K562 (cell line): Measurements from ENCODE around the gene SRPK1. TPM values are rescaled to one million over a fixed set of nuclear protein-coding genes. Genes with fewer than 3 reads are reported as not detected.

Source experiments
- ATAC-seq: fragments of 200-7000 bp; cut with Tn5 transposase; 3 replicates; pipeline ENCODE4 v1.9.1; 2020; ENCODE audit warnings: moderate library complexity
- BruUV-seq: library from RNA; stranded (reverse); fragments of 400-500 nt; replicated peaks from 2 replicates; lab custom pipeline; 2021; lab: Mats Ljungman, UMichigan
- CTCF ChIA-PET: fragments of 300-600 bp; formaldehyde crosslinking; extraction: SDS; loops from one replicate; lab custom pipeline; 2021; ENCODE audit warnings: low intra/inter-chr PET ratio; lab: Yijun Ruan, JAX
- POLR2A ChIA-PET: fragments of 300-600, 350-650 bp; sonication (Branson Sonifier 250); formaldehyde crosslinking; extraction: SDS; loops from one replicate; lab custom pipeline; 2021; ENCODE audit warnings: antibody characterized with exemption, inconsistent platforms; lab: Yijun Ruan, JAX
- DNase-seq, 4 experiments: peaks; one replicate each; pipeline versions ENCODE4 v3.0.0 to v3.0.0-alpha.2; 2011 to 2018; ENCODE audit warnings: low spot score in 3 of 4, mixed read lengths in 3 of 4; ENCODE audit errors: extremely low read depth in 1 of 4
- FAIRE-seq: peaks from 2 replicates; lab custom pipeline; 2011; peaks lifted over from hg19 to GRCh38; lab: Jason Lieb, UNC
- H2AFZ ChIP-seq: 2 replicates; pipeline ENCODE4 v1.6.0; 2011; ENCODE audit warnings: low read depth, low read length, control low read depth, inconsistent platforms
- H3K27ac ChIP-seq: fragments of 200-600 bp; 3 replicates; pipeline ENCODE4 v1.8.0; 2011; ENCODE audit warnings: low read depth, mild to moderate bottlenecking, control low read depth, inconsistent platforms, low read length, moderate library complexity, mixed read lengths; ENCODE audit errors: extremely low read depth
- H3K27me3 ChIP-seq, 2 experiments: fragments of 300-600 bp in 1 of 2; 2 replicates in 1 of 2; 3 replicates in 1 of 2; pipeline versions ENCODE4 v1.6.0 to v1.8.0; 2011; ENCODE audit warnings: inconsistent platforms in 2 of 2, low read length in 2 of 2, mild to moderate bottlenecking in 1 of 2, mixed read lengths in 1 of 2, moderate library complexity in 1 of 2; ENCODE audit not compliant: control insufficient read depth in 2 of 2, insufficient read depth in 2 of 2
- H3K36me3 ChIP-seq: fragments of 300-600 bp; 3 replicates; pipeline ENCODE4 v1.8.0; 2011; ENCODE audit warnings: mild to moderate bottlenecking, low read length, inconsistent platforms; ENCODE audit not compliant: control insufficient read depth, insufficient read depth
- H3K4me1 ChIP-seq, 2 experiments: fragments of 200-600 bp in 1 of 2; replicated peaks in 1 of 2; 2 replicates in 1 of 2; 3 replicates in 1 of 2; pipeline versions ENCODE4 v1.5.1 to v1.8.0; 2011; ENCODE audit warnings: inconsistent platforms in 2 of 2, low read length in 2 of 2, mild to moderate bottlenecking in 1 of 2, mixed read lengths in 1 of 2, moderate library complexity in 1 of 2; ENCODE audit not compliant: control insufficient read depth in 2 of 2, insufficient read depth in 2 of 2
- H3K4me2 ChIP-seq: 2 replicates; pipeline ENCODE4 v1.6.1; 2011; ENCODE audit warnings: low read length, control low read depth, inconsistent platforms, mixed read lengths; ENCODE audit not compliant: insufficient read depth
- H3K4me3 ChIP-seq: fragments of 200-600 bp; sonication (generic), shearing (Covaris generic); 2 replicates; pipeline ENCODE4 v1.5.1; 2016; ENCODE audit warnings: control low read depth, inconsistent platforms
- H3K79me2 ChIP-seq: fragments of 200-600 bp; 3 replicates; pipeline ENCODE4 v1.8.0; 2011; ENCODE audit warnings: low read length, inconsistent platforms; ENCODE audit not compliant: control insufficient read depth, insufficient read depth
- H3K9ac ChIP-seq, 2 experiments: 2 replicates each; pipeline versions ENCODE4 v1.6.0 to v1.6.1; 2011; ENCODE audit warnings: low read depth in 2 of 2, low read length in 2 of 2, control low read depth in 1 of 2, inconsistent platforms in 1 of 2, mild to moderate bottlenecking in 1 of 2, mixed read lengths in 1 of 2; ENCODE audit not compliant: insufficient read depth in 1 of 2
- H3K9me1 ChIP-seq: one replicate; pipeline ENCODE4 v1.6.0; 2011; ENCODE audit warnings: inconsistent platforms, mild to moderate bottlenecking, low read length, moderate library complexity; ENCODE audit not compliant: control insufficient read depth, insufficient read depth
- H3K9me3 ChIP-seq: replicated peaks from 2 replicates; pipeline ENCODE4 v1.5.1; 2011; ENCODE audit warnings: low read depth, low read length, inconsistent platforms; ENCODE audit not compliant: control insufficient read depth, insufficient read depth
- H4K20me1 ChIP-seq: replicated peaks from 2 replicates; pipeline ENCODE4 v1.6.1; 2011; ENCODE audit warnings: low read length, inconsistent platforms, mixed read lengths; ENCODE audit not compliant: control insufficient read depth, insufficient read depth
- CREBBP ChIP-seq: IDR thresholded peaks from one replicate; pipeline ENCODE4 v1.6.1; 2012; ENCODE audit warnings: low read depth, mild to moderate bottlenecking, control low read depth, inconsistent platforms, low read length
- CREM ChIP-seq: IDR thresholded peaks from 2 replicates; pipeline ENCODE4 v1.6.1; 2014; ENCODE audit warnings: antibody characterized with exemption, low read depth
- EHMT2 ChIP-seq: fragments of 450-650 bp; IDR thresholded peaks from 2 replicates; pipeline ENCODE4 v1.6.1; 2018; ENCODE audit warnings: antibody characterized with exemption
- ESRRA ChIP-seq: fragments of 450-650 bp; IDR thresholded peaks from 2 replicates; pipeline ENCODE4 v1.6.1; 2014; ENCODE audit warnings: low read depth, mild to moderate bottlenecking, moderate library complexity, borderline replicate concordance
- KAT8 ChIP-seq: fragments of 450-650 bp; IDR thresholded peaks from 2 replicates; pipeline ENCODE4 v1.6.1; 2016; ENCODE audit warnings: low read depth, mild to moderate bottlenecking
- KDM5B ChIP-seq: fragments of 200-600 bp; sonication (generic); IDR thresholded peaks from 2 replicates; pipeline ENCODE4 v1.6.1; 2012; ENCODE audit warnings: low read depth, mild to moderate bottlenecking, moderate library complexity, low read length, control low read depth, inconsistent platforms; ENCODE audit not compliant: insufficient replicate concordance
- MIER1 ChIP-seq: fragments of 450-650 bp; IDR thresholded peaks from 2 replicates; pipeline ENCODE4 v1.6.1; 2016; ENCODE audit warnings: antibody characterized with exemption, mild to moderate bottlenecking, low read depth
- NR3C1 ChIP-seq: sonication (generic); formaldehyde crosslinking; IDR thresholded peaks from 2 replicates; pipeline ENCODE4 v1.8.1; 2022; ENCODE audit warnings: missing genetic modification reagents
- PYGO2 ChIP-seq: fragments of 450-650 bp; IDR thresholded peaks from 2 replicates; pipeline ENCODE4 v1.6.1; 2016; ENCODE audit warnings: mild to moderate bottlenecking, missing genetic modification characterization, moderate library complexity, missing compliant biosample characterization
- TFAP4 ChIP-seq: sonication (generic); formaldehyde crosslinking; IDR thresholded peaks from 2 replicates; pipeline ENCODE4 v1.8.0; 2022; ENCODE audit warnings: missing genetic modification reagents, mild to moderate bottlenecking, moderate library complexity, borderline replicate concordance
- TSHZ1 ChIP-seq: fragments of 250-450 bp; sonication (Bioruptor Pico); IDR thresholded peaks from 2 replicates; pipeline ENCODE4 v1.4.0; 2020; ENCODE audit warnings: mild to moderate bottlenecking, moderate library complexity
- ZBTB49 ChIP-seq: sonication (generic); formaldehyde crosslinking; IDR thresholded peaks from 2 replicates; pipeline ENCODE4 v1.8.0; 2022; ENCODE audit warnings: missing genetic modification reagents, mild to moderate bottlenecking, borderline replicate concordance
- WGBS: fragments of 100-300 bp; shearing (Covaris generic); methylation state at CpG from one replicate; pipeline ENCODE4 v1.1.6; 2016; ENCODE audit warnings: low coverage, mixed read lengths; ENCODE audit not compliant: insufficient coverage; ENCODE audit errors: missing lambda C conversion rate; 5-methylcytosine and 5-hydroxymethylcytosine counted together
- in situ Hi-C: fragments of 300-500 bp; cut with MboI; formaldehyde crosslinking; loops from 4 replicates; pipeline ENCODE4 v1.15.0; 2018; ENCODE audit warnings: inconsistent platforms, mixed read lengths
- intact Hi-C: fragments of 100-400 bp; cut with micrococcal nuclease; formaldehyde crosslinking; loops from 2 replicates; pipeline ENCODE4 v1.14.2; 2022
- polyA plus RNA-seq, 8 experiments: library from polyadenylated mRNA; depleted of rRNA in 4 of 8; stranded (reverse) in 5 of 8; unstranded in 3 of 8; fragments of >200 nt; fragmentation: Nextera tagmentation in 2 of 8; fragmentation: Illumina TruSeq in 1 of 8; extraction: Ambion mirVana in 2 of 8; extraction: Trizol in 1 of 8; gene quantifications; 2 replicates each; pipeline versions ENCODE4 v1.2.1 to v1.2.3, GENCODE V29; 2011 to 2014; ENCODE audit warnings: inconsistent platforms in 1 of 8, missing spikeins in 1 of 8
- total RNA-seq, 7 experiments: library from RNA; depleted of rRNA in 6 of 7; stranded (reverse); fragments of >200 nt in 6 of 7; fragmentation: Illumina TruSeq in 2 of 7; extraction: Trizol in 2 of 7; gene quantifications; 2 replicates each; pipeline versions ENCODE4 v1.2.1 to v1.2.3, GENCODE V29; 2011 to 2021; ENCODE audit warnings: low replicate concordance in 1 of 7

The SRPK1 gene
- total and polyA plus RNA-seq, 9 of the 15 experiments (the other 6 are each of a cell fraction or from before 2014, with no cell fraction given), result 99.6 to 185 (median 159) TPM

- ChIA-PET POLR2A (interaction anchor here (0.6 to 1.0 kb wide), 3 partner anchors 11 to 23 kb away, joined by 3 to 4 read pairs (median 3); no protein-coding TSS in a partner anchor), CTCF (no interaction called here)
- Histone ChIP-seq H3K4me1 (peaks cover 5 to 10% of the 10 kb centered on the region in 2 experiments), H3K27ac (no peak within 1 kb of the TSS), H3K9me3 (no peaks in the 10 kb centered on the region), H3K36me3 (no peaks in the 10 kb centered on the region), H3K79me2 (no peaks in the 10 kb centered on the region), H3K4me3 (no peak within 1 kb of the TSS; the same call in 1 of the 2 replicates), H3K4me2 (peak within 1 kb of the TSS; percentile 72), H3K27me3 (peaks cover 15 to 28% of the 10 kb centered on the region in 2 experiments), H3K9ac (no peak within 1 kb of the TSS), H3K9me1 (peaks cover 2% of the 10 kb centered on the region), H2AFZ (peak within 1 kb of the TSS; percentile 53; the same call in 1 of the 2 replicates), H4K20me1 (0 out of 2 replicates have a peak, but pooled peaks cover 6% of the 10 kb centered on the region)
- no TSS peak for BruUV-seq
- intact Hi-C loops (no loop called here), in situ Hi-C loops (no loop called here)
- 10% methylated on average over 30 of the region's 40 CpGs for WGBS
- no peak for FAIRE-seq
- ATAC-seq, result peak; percentile 100
- peak; percentile 77 to 99 (median 97) for DNase-seq
- TF ChIP-seq TSHZ1 (no peak), NR3C1 (peak; percentile 97), ESRRA (no peak), EHMT2 (peak; percentile 99), MIER1 (peak; percentile 98), KAT8 (no peak), CREM (peak; percentile 69), CREBBP (no peak), KDM5B (no peak), PYGO2 (no peak), TFAP4 (CRISPR knock-in tag) (peak; percentile 92), ZBTB49 (CRISPR knock-in tag) (peak; percentile 87)
Observed at GRCh38 chr6:35804996-35805736, 115.7 kb downstream of the SRPK1 start, which contains the start of gene LHFPL5. Gene LHFPL5 (plus strand): TSS chr6:35805352. CDS start chr6:35805671, 319 bp downstream.
